K562 (cell line): Measurements from ENCODE around the gene KAZN. TPM values are rescaled to one million over a fixed set of nuclear protein-coding genes. Genes with fewer than 3 reads are reported as not detected.

ENCODE experiments used
- BRF1 ChIP-seq: IDR thresholded peaks from 3 replicates; pipeline ENCODE4 v1.6.1; 2011; ENCODE audit warnings: borderline replicate concordance, mild to moderate bottlenecking; ENCODE audit not compliant: insufficient read length; ENCODE audit errors: extremely low read depth
- C11orf30 ChIP-seq: fragments of 450-650 bp; IDR thresholded peaks from 2 replicates; pipeline ENCODE4 v1.6.1; 2016; ENCODE audit warnings: low read depth, mild to moderate bottlenecking
- CXXC5 ChIP-seq: fragments of 250-450 bp; sonication (Bioruptor Pico); IDR thresholded peaks from 2 replicates; pipeline ENCODE4 v1.8.0; 2022; ENCODE audit warnings: inconsistent platforms, mild to moderate bottlenecking, moderate library complexity
- FOXA3 ChIP-seq, 2 experiments: fragments of 450-650 bp in 1 of 2; sonication (generic) in 1 of 2; formaldehyde crosslinking; IDR thresholded peaks in 1 of 2; conservative IDR thresholded peaks in 1 of 2; 2 replicates each; pipeline versions ENCODE4 v1.4.0 to v1.8.0; 2020 to 2022; ENCODE audit warnings: mild to moderate bottlenecking in 2 of 2, missing genetic modification reagents in 1 of 2
- HDAC3 ChIP-seq: fragments of 450-650 bp; IDR thresholded peaks from 2 replicates; pipeline ENCODE4 v1.6.1; 2018; ENCODE audit warnings: borderline replicate concordance, mild to moderate bottlenecking, moderate library complexity; ENCODE audit not compliant: partially characterized antibody
- HDGF ChIP-seq: fragments of 450-650 bp; IDR thresholded peaks from 2 replicates; pipeline ENCODE4 v1.6.1; 2016
- KDM4B ChIP-seq, 2 experiments: fragments of 450-650 bp in 1 of 2; sonication (generic) in 1 of 2; IDR thresholded peaks; 2 replicates each; pipeline ENCODE4 v1.6.1; 2016 to 2017; ENCODE audit warnings: borderline replicate concordance in 2 of 2, antibody characterized with exemption in 1 of 2, low read depth in 1 of 2, mild to moderate bottlenecking in 1 of 2
- KLF1 ChIP-seq: fragments of 450-650 bp; IDR thresholded peaks from 2 replicates; pipeline ENCODE4 v1.6.1; 2016; ENCODE audit warnings: missing genetic modification characterization, missing compliant biosample characterization
- MAFF ChIP-seq: IDR thresholded peaks from 2 replicates; pipeline ENCODE4 v1.6.1; 2012; ENCODE audit warnings: low read length, improper control_type of control experiment
- MEIS2 ChIP-seq: fragments of 450-650 bp; IDR thresholded peaks from 2 replicates; pipeline ENCODE4 v1.6.1; 2014; ENCODE audit warnings: mild to moderate bottlenecking; ENCODE audit not compliant: partially characterized antibody
- MTF1 ChIP-seq: fragments of 250-450 bp; sonication (Bioruptor Pico); IDR thresholded peaks from 2 replicates; pipeline ENCODE4 v1.9.0; 2021; ENCODE audit warnings: moderate library complexity, mild to moderate bottlenecking, inconsistent platforms, borderline replicate concordance
- NCOA1 ChIP-seq: fragments of 450-650 bp; IDR thresholded peaks from 2 replicates; pipeline ENCODE4 v1.6.1; 2016; ENCODE audit warnings: low read depth
- NCOA2 ChIP-seq, 2 experiments: fragments of 450-650 bp; IDR thresholded peaks; 2 replicates each; pipeline ENCODE4 v1.6.1; 2018; ENCODE audit warnings: mild to moderate bottlenecking in 2 of 2, moderate library complexity in 1 of 2; ENCODE audit not compliant: partially characterized antibody in 2 of 2
- NFATC3 ChIP-seq: fragments of 450-650 bp; IDR thresholded peaks from 2 replicates; pipeline ENCODE4 v1.6.1; 2017; ENCODE audit warnings: mild to moderate bottlenecking
- RBBP5 ChIP-seq: fragments of 200-600 bp; sonication (generic); IDR thresholded peaks from 2 replicates; pipeline ENCODE4 v1.6.1; 2012; ENCODE audit warnings: borderline replicate concordance, mild to moderate bottlenecking, low read length, control low read depth, inconsistent platforms; ENCODE audit not compliant: insufficient read depth, poor library complexity, severe bottlenecking
- RFX7 ChIP-seq: fragments of 250-450 bp; sonication (Bioruptor Pico); IDR thresholded peaks from 2 replicates; pipeline ENCODE4 v1.5.1; 2021; ENCODE audit warnings: mild to moderate bottlenecking
- SNRNP70 ChIP-seq: fragments of 200-400 bp; formaldehyde crosslinking; optimal IDR thresholded peaks from 2 replicates; pipeline ENCODE3; 2017; ENCODE audit warnings: low read depth, low read length
- SRSF3 ChIP-seq: fragments of 200-400 bp; formaldehyde crosslinking; IDR thresholded peaks from 2 replicates; pipeline ENCODE4 v1.6.1; 2016; ENCODE audit warnings: mild to moderate bottlenecking, low read length, moderate library complexity; ENCODE audit not compliant: insufficient read depth
- TRIM28 ChIP-seq: fragments of 450-650 bp; IDR thresholded peaks from 2 replicates; pipeline ENCODE4 v1.6.1; 2017
- ZNF24 ChIP-seq: fragments of 450-650 bp; IDR thresholded peaks from 2 replicates; pipeline ENCODE4 v1.6.1; 2016
- ZSCAN32 ChIP-seq: fragments of 450-650 bp; formaldehyde crosslinking; IDR thresholded peaks from 2 replicates; pipeline ENCODE4 v1.4.0; 2020; ENCODE audit warnings: mild to moderate bottlenecking, moderate library complexity
- polyA plus RNA-seq, 8 experiments: library from polyadenylated mRNA; depleted of rRNA in 4 of 8; stranded (reverse) in 5 of 8; unstranded in 3 of 8; fragments of >200 nt; fragmentation: Nextera tagmentation in 2 of 8; fragmentation: Illumina TruSeq in 1 of 8; extraction: Ambion mirVana in 2 of 8; extraction: Trizol in 1 of 8; gene quantifications; 2 replicates each; pipeline versions ENCODE4 v1.2.1 to v1.2.3, GENCODE V29; 2011 to 2014; ENCODE audit warnings: inconsistent platforms in 1 of 8, missing spikeins in 1 of 8
- total RNA-seq, 7 experiments: library from RNA; depleted of rRNA in 6 of 7; stranded (reverse); fragments of >200 nt in 6 of 7; fragmentation: Illumina TruSeq in 2 of 7; extraction: Trizol in 2 of 7; gene quantifications; 2 replicates each; pipeline versions ENCODE4 v1.2.1 to v1.2.3, GENCODE V29; 2011 to 2021; ENCODE audit warnings: low replicate concordance in 1 of 7
- TF ChIP-seq, protein P1 (sequence below): fragments of 450-650 bp; IDR thresholded peaks from 2 replicates; pipeline ENCODE4 v1.6.1; 2016; ENCODE audit warnings: low read depth, mild to moderate bottlenecking, moderate library complexity
- TF ChIP-seq, protein P2 (sequence below), 2 experiments: fragments of 200-800 bp in 1 of 2; sonication (Bioruptor generic) in 1 of 2; sonication (generic) in 1 of 2; formaldehyde crosslinking in 1 of 2; IDR thresholded peaks in 1 of 2; conservative IDR thresholded peaks in 1 of 2; 2 replicates each; pipeline versions ENCODE4 v1.5.0 to v1.6.1; 2016 to 2020; ENCODE audit warnings: missing compliant biosample characterization in 1 of 2, missing genetic modification characterization in 1 of 2, missing genetic modification reagents in 1 of 2
- TF ChIP-seq, protein P3 (sequence below): fragments of 250-450 bp; sonication (Bioruptor Pico); IDR thresholded peaks from 2 replicates; pipeline ENCODE4 v1.4.0; 2020; ENCODE audit warnings: mild to moderate bottlenecking, moderate library complexity, borderline replicate concordance

KAZN gene
- total and polyA plus RNA-seq, 9 of the 15 experiments (the other 6 are each of a cell fraction or from before 2014, with no cell fraction given), result 2.1 to 21.6 (median 5.4) TPM

DNA sequence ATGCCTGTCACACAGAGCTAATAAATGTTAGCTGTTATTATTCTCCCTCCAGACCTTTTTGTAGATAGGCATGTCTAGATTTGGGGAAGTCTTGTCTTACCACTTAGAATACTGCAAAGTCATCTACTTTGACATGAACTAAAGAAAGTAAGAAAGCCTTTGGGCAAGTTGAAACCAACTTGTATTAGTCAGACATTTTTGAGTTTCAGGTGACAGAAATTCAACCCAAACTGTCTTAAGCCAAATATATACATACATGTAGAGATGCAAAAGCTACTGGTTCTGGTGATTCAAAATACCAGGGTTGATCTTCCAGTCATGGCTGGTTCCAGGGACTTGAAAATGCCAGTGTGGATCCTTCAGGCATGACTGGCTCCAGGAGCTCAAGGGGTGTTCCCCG is 278.3 kb downstream of the KAZN start (continued):
- no peak for TF ChIP-seq SRSF3
- TF ChIP-seq ZNF24, result no peak
- no peak for TF ChIP-seq RFX7 (CRISPR knock-in tag)
- TF ChIP-seq BRF1, result no peak
- TF ChIP-seq FOXA3 (CRISPR knock-in tag; conservative IDR thresholded peaks at IDR 0.05 in 1 of 2, IDR thresholded peaks at IDR 0.05 in 1 of 2), result no peak
- TF ChIP-seq, protein P1, sequence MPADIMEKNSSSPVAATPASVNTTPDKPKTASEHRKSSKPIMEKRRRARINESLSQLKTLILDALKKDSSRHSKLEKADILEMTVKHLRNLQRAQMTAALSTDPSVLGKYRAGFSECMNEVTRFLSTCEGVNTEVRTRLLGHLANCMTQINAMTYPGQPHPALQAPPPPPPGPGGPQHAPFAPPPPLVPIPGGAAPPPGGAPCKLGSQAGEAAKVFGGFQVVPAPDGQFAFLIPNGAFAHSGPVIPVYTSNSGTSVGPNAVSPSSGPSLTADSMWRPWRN, result no peak
- TF ChIP-seq NCOA2 (IDR thresholded peaks at IDR 0.05; ENCODE audit: partially characterized antibody in 2 of 2), result no peak
- TF ChIP-seq ZSCAN32 (CRISPR knock-in tag), result no peak
- peak; percentile 75; the same call in 1 of the 2 replicates for TF ChIP-seq MAFF
- no peak for TF ChIP-seq CXXC5
- TF ChIP-seq MEIS2, result peak; percentile 42
- TF ChIP-seq, protein P2, sequence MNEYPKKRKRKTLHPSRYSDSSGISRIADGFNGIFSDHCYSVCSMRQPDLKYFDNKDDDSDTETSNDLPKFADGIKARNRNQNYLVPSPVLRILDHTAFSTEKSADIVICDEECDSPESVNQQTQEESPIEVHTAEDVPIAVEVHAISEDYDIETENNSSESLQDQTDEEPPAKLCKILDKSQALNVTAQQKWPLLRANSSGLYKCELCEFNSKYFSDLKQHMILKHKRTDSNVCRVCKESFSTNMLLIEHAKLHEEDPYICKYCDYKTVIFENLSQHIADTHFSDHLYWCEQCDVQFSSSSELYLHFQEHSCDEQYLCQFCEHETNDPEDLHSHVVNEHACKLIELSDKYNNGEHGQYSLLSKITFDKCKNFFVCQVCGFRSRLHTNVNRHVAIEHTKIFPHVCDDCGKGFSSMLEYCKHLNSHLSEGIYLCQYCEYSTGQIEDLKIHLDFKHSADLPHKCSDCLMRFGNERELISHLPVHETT (CRISPR knock-in tag; conservative IDR thresholded peaks at IDR 0.05 in 1 of 2, IDR thresholded peaks at IDR 0.05 in 1 of 2), result no peak
- no peak for TF ChIP-seq NFATC3
- no peak for TF ChIP-seq KDM4B (IDR thresholded peaks at IDR 0.05; ENCODE audit: borderline replicate concordance in 2 of 2, low read depth in 1 of 2)
- no peak for TF ChIP-seq HDAC3
- no peak for TF ChIP-seq SNRNP70
- TF ChIP-seq KLF1 (tag), result no peak
- TF ChIP-seq MTF1 (CRISPR knock-in tag), result no peak
- no peak for TF ChIP-seq RBBP5
- TF ChIP-seq, protein P3, sequence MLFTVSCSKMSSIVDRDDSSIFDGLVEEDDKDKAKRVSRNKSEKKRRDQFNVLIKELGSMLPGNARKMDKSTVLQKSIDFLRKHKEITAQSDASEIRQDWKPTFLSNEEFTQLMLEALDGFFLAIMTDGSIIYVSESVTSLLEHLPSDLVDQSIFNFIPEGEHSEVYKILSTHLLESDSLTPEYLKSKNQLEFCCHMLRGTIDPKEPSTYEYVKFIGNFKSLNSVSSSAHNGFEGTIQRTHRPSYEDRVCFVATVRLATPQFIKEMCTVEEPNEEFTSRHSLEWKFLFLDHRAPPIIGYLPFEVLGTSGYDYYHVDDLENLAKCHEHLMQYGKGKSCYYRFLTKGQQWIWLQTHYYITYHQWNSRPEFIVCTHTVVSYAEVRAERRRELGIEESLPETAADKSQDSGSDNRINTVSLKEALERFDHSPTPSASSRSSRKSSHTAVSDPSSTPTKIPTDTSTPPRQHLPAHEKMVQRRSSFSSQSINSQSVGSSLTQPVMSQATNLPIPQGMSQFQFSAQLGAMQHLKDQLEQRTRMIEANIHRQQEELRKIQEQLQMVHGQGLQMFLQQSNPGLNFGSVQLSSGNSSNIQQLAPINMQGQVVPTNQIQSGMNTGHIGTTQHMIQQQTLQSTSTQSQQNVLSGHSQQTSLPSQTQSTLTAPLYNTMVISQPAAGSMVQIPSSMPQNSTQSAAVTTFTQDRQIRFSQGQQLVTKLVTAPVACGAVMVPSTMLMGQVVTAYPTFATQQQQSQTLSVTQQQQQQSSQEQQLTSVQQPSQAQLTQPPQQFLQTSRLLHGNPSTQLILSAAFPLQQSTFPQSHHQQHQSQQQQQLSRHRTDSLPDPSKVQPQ, result no peak
- TF ChIP-seq TRIM28, result no peak
- no peak for TF ChIP-seq NCOA1
- TF ChIP-seq C11orf30, result peak; percentile 88
- TF ChIP-seq HDGF, result no peak
- TF ChIP-seq, all 486 proteins: peak for 9
